ENCODE results near the gene ZNF408.

ZNF408 gene

DNA sequence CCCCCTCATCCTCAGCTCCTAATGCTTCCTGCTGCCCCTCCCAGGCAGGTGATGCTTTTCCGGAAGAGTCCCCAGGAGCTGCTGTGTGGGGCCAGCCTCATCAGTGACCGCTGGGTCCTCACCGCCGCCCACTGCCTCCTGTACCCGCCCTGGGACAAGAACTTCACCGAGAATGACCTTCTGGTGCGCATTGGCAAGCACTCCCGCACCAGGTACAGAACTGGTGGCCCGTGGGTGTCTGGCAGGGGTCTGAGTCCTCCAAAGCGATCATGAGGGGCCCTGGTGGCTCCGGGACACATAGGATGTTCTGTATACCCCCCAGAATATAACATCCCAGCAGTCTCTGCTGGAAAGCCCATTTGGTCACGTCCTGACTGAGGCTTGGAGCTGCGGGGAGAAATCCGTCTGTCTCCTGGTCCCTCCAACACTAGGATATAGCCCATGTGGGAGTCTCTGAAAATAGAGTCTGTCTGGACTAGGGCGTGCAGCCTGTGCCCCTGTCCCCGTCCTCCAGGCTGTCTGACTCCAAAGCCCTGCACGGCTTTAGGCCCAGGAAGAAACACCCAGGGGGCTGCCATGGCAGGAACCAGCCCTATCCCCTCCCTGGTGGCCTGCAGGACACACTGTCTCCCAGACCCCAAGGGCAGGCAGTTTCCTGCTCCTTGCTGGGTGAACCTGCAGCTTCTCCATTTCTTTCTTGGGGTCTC is 27.3 kb downstream of the ZNF408 start:
- DNase-seq (ENCODE audit: low spot score): no peak

- no peak for DNase-seq (ENCODE audit: low spot score)
Measured at GRCh38 chr11:46728659-46729040, 27.8 kb downstream of the ZNF408 start.

DNA sequence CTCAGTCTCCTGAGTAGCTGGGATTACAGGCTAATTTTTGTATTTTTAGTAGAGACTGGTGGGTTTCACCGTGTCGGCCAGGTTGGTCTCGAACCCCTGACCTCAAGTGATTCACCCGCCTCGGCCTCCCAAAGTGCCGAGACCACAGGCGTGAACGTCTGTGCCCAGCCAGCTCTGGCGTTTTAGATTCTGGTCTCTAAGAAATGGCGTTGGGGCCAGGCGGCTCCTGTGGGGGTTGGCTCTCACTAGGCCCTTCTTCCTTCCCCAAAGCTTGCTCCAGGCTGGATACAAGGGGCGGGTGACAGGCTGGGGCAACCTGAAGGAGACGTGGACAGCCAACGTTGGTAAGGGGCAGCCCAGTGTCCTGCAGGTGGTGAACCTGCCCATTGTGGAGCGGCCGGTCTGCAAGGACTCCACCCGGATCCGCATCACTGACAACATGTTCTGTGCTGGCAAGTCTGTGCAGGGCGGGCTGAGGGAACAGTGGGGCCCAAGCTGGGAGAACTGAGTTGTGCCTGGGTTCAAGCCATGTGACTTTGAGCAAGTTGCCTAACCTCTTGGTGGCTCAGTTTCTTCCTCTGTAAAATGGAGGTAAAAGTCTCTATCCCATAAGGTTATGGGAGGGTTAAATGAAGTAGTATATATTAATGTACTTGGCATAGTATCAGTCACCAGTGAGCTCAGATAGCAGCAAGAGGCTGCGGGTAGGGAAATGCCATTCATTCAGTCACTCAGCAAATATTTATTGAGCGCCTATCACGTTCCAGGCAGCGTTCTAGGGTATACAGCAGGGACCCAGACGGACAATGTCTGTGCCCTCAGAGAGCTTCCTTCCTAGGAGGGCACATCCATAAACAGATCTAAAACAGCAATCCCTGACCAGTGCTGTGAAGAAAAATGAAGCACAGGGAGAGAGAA is 28.5 kb downstream of the ZNF408 start:
- DNase-seq (ENCODE audit: low spot score): no peak

DNA sequence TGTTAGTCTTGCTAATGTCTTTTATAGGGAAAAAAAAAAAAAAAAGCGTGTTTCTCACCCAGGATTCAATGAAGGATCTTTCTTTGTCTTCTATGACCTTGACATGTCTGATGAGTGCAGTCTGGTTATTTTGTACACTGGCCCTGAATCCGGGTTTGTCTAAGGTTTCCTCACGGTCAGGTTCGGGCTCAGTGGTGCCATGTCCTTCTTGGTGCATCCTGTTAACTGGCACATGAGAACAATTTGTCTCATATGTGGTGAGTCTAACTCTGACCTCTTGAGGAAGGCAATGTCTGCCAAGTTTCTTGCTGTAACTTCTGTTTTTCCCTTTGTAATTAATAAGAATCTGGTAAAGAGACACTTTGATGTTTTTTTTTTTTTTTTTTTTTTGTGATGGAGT is 30.7 kb downstream of the ZNF408 start:
- DNase-seq (ENCODE audit: low spot score): no peak

- DNase-seq (ENCODE audit: low spot score): no peak
Measured at GRCh38 chr11:46733234-46733633, 32.4 kb downstream of the ZNF408 start.

DNA sequence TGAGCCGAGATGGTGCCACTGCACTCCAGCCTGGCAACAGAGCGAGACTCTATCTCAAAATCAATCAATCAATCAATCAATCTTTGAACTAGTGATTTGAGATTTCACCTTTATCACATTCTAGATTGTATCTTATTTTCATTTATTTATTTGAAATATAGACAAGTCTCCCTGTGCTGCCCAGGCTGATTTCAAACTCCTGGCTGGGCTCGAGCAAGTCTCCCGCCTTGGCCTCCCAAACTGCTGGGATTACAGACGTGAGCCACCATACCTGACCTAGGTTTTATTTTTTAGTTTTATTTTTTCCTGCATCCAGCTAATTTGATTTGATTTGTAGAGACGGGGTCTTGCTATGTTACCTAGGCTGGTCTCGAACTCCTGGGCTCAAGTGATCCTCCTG is 35.3 kb downstream of the ZNF408 start:
- no peak for DNase-seq (ENCODE audit: low spot score)

DNA sequence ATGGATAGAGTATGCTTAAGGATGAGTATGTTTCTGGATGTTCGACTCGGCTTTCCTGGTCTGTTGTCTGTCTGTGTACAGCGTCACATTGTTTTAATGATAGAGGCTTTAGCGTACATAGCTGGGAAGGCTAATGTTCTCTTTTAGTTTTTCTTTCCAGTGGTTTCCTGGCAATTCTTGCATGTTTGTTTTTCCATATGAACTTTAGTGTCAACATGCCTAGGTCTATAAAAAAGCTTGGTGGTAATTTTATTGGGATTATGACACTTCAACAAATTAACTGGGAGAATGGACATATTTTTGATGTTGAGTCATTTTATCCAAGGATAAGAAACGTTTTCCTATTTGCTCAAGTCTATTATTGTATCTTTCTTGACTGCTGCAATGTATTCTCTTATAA is 35.8 kb downstream of the ZNF408 start:
- no peak for DNase-seq (ENCODE audit: low spot score)

DNA sequence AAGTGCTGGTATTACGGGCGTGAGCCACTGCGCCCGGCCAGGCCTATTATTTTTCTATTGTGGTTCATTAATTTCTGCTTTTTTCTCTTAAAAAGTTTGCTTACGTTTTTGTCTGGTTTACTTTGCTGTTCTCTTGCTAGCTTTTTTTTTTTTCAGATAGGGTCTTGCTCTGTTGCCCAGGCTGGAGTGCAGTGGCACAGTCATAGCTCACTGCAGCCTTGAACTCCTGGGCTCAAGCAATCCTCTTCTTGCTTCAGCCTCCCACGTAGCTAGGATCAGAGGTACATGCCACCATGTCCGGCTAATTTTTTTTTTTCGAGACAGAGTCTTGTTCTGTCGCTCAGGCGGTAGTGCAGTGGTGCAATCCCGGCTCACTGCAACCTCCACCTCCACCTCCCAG is 36.9 kb downstream of the ZNF408 start:
- no peak for DNase-seq (ENCODE audit: low spot score)

GRCh38 chr11:46738887-46739286 is 38.1 kb downstream of the ZNF408 start:
- DNase-seq (ENCODE audit: low spot score): no peak

- DNase-seq (ENCODE audit: low spot score): no peak
Measured at GRCh38 chr11:46741600-46742484, 41.0 kb downstream of the ZNF408 start.

GRCh38 chr11:46743043-46743442 is 42.2 kb downstream of the ZNF408 start:
- no peak for DNase-seq (ENCODE audit: low spot score)

- no peak for DNase-seq (ENCODE audit: low spot score)
Measured at GRCh38 chr11:46743693-46744339, 43.0 kb downstream of the ZNF408 start.

- DNase-seq (ENCODE audit: low spot score): no peak
Measured at GRCh38 chr11:46745328-46745727, 44.5 kb downstream of the ZNF408 start.

- no peak for DNase-seq (ENCODE audit: low spot score)
Measured at GRCh38 chr11:46745995-46746394, 45.2 kb downstream of the ZNF408 start.

DNA sequence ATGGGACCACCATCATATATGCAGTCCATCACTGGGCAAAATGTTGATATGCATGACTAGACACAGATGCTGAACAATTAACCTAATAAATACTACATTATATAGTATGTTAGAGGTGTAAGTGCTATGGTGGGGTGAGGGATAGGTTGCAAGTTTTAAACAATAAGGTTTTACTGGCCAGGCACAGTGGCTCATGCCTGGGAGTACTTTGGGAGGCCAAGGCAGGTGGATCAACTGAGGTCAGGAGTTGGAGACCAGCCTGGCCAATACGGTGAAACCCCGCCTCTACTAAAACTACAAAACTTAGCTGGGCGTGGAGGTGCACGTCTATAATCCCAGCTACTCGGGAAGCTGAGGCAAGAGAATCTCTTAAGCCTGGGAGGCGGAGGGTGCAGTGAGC is 46.3 kb downstream of the ZNF408 start:
- no peak for DNase-seq (ENCODE audit: low spot score)

Measured in putamen (tissue), 1 donor.